ENCODE results near the gene ZNF462.

Gene ZNF462

GRCh38 chr9:106954974-106955850, 92.2 kb downstream of the ZNF462 start:
- Histone ChIP-seq H3K9me3 (ENCODE audit: control insufficient read depth, low read depth, low read length) (no peaks in the 10 kb centered on the region), H3K36me3 (ENCODE audit: control insufficient read depth, low read depth, low read length) (peaks cover 75% of the 10 kb centered on the region), H3K27ac (ENCODE audit: low read length) (no peak overlapping the region), H3K4me3 (ENCODE audit: low read length) (no peak overlapping the region), H3K27me3 (ENCODE audit: control insufficient read depth, insufficient read depth, low read length) (no peaks in the 10 kb centered on the region), H3K9ac (ENCODE audit: low read length) (no peak overlapping the region), H3K4me1 (ENCODE audit: control insufficient read depth, low read depth, low read length) (peaks cover 10% of the 10 kb centered on the region)

- no peaks in the 10 kb centered on the region for H3K27me3 ChIP-seq (ENCODE audit: control insufficient read depth, insufficient read depth, low read length)
- no peak overlapping the region for H3K9ac ChIP-seq (ENCODE audit: low read length)
- H3K36me3 ChIP-seq (ENCODE audit: control insufficient read depth, low read depth, low read length) = peaks cover 74% of the 10 kb centered on the region
- H3K4me3 ChIP-seq (ENCODE audit: low read length) = no peak overlapping the region
- H3K9me3 ChIP-seq (ENCODE audit: control insufficient read depth, low read depth, low read length) = no peaks in the 10 kb centered on the region
- H3K4me1 ChIP-seq (ENCODE audit: control insufficient read depth, low read depth, low read length) = peaks cover 13% of the 10 kb centered on the region
- H3K27ac ChIP-seq (ENCODE audit: low read length) = no peak overlapping the region
These were observed 94.0 kb downstream of the ZNF462 start for GRCh38 chr9:106956971-106957370.

- H3K4me1 ChIP-seq (ENCODE audit: control insufficient read depth, low read depth, low read length) = peaks cover 13% of the 10 kb centered on the region
- H3K4me3 ChIP-seq (ENCODE audit: low read length) = no peak overlapping the region
- no peak overlapping the region for H3K27ac ChIP-seq (ENCODE audit: low read length)
- H3K36me3 ChIP-seq (ENCODE audit: control insufficient read depth, low read depth, low read length) = peaks cover 62% of the 10 kb centered on the region
- H3K9me3 ChIP-seq (ENCODE audit: control insufficient read depth, low read depth, low read length) = no peaks in the 10 kb centered on the region
- H3K27me3 ChIP-seq (ENCODE audit: control insufficient read depth, insufficient read depth, low read length) = no peaks in the 10 kb centered on the region
- no peak overlapping the region for H3K9ac ChIP-seq (ENCODE audit: low read length)
These were observed 96.1 kb downstream of the ZNF462 start for GRCh38 chr9:106958955-106959657.

GRCh38 chr9:106960258-106960657, 97.3 kb downstream of the ZNF462 start:
- H3K9ac ChIP-seq (ENCODE audit: low read length) = no peak overlapping the region
- H3K9me3 ChIP-seq (ENCODE audit: control insufficient read depth, low read depth, low read length) = no peaks in the 10 kb centered on the region
- no peaks in the 10 kb centered on the region for H3K27me3 ChIP-seq (ENCODE audit: control insufficient read depth, insufficient read depth, low read length)
- H3K4me1 ChIP-seq (ENCODE audit: control insufficient read depth, low read depth, low read length) = peaks cover 13% of the 10 kb centered on the region
- H3K27ac ChIP-seq (ENCODE audit: low read length) = no peak overlapping the region
- H3K4me3 ChIP-seq (ENCODE audit: low read length) = no peak overlapping the region
- peaks cover 64% of the 10 kb centered on the region for H3K36me3 ChIP-seq (ENCODE audit: control insufficient read depth, low read depth, low read length)

- H3K4me3 ChIP-seq (ENCODE audit: low read length) = no peak overlapping the region
- no peaks in the 10 kb centered on the region for H3K27me3 ChIP-seq (ENCODE audit: control insufficient read depth, insufficient read depth, low read length)
- peaks cover 15% of the 10 kb centered on the region for H3K4me1 ChIP-seq (ENCODE audit: control insufficient read depth, low read depth, low read length)
- no peak overlapping the region for H3K27ac ChIP-seq (ENCODE audit: low read length)
- no peak overlapping the region for H3K9ac ChIP-seq (ENCODE audit: low read length)
- H3K36me3 ChIP-seq (ENCODE audit: control insufficient read depth, low read depth, low read length) = peaks cover 51% of the 10 kb centered on the region
- no peaks in the 10 kb centered on the region for H3K9me3 ChIP-seq (ENCODE audit: control insufficient read depth, low read depth, low read length)
These were observed 98.7 kb downstream of the ZNF462 start for GRCh38 chr9:106961623-106962022.

- peaks cover 20% of the 10 kb centered on the region for H3K4me1 ChIP-seq (ENCODE audit: control insufficient read depth, low read depth, low read length)
- H3K4me3 ChIP-seq (ENCODE audit: low read length) = no peak overlapping the region
- H3K36me3 ChIP-seq (ENCODE audit: control insufficient read depth, low read depth, low read length) = peaks cover 46% of the 10 kb centered on the region
- no peak overlapping the region for H3K27ac ChIP-seq (ENCODE audit: low read length)
- H3K9me3 ChIP-seq (ENCODE audit: control insufficient read depth, low read depth, low read length) = no peaks in the 10 kb centered on the region
- no peak overlapping the region for H3K9ac ChIP-seq (ENCODE audit: low read length)
- no peaks in the 10 kb centered on the region for H3K27me3 ChIP-seq (ENCODE audit: control insufficient read depth, insufficient read depth, low read length)
These were observed 99.2 kb downstream of the ZNF462 start for GRCh38 chr9:106962122-106962521.

GRCh38 chr9:106962615-106963363, 99.8 kb downstream of the ZNF462 start:
- no peaks in the 10 kb centered on the region for H3K27me3 ChIP-seq (ENCODE audit: control insufficient read depth, insufficient read depth, low read length)
- H3K36me3 ChIP-seq (ENCODE audit: control insufficient read depth, low read depth, low read length) = peaks cover 40% of the 10 kb centered on the region
- H3K9ac ChIP-seq (ENCODE audit: low read length) = no peak overlapping the region
- H3K4me3 ChIP-seq (ENCODE audit: low read length) = no peak overlapping the region
- H3K9me3 ChIP-seq (ENCODE audit: control insufficient read depth, low read depth, low read length) = no peaks in the 10 kb centered on the region
- peaks cover 24% of the 10 kb centered on the region for H3K4me1 ChIP-seq (ENCODE audit: control insufficient read depth, low read depth, low read length)
- H3K27ac ChIP-seq (ENCODE audit: low read length) = no peak overlapping the region

GRCh38 chr9:106963684-106964083, 100.7 kb downstream of the ZNF462 start:
- Histone ChIP-seq H3K36me3 (ENCODE audit: control insufficient read depth, low read depth, low read length) (peaks cover 35% of the 10 kb centered on the region), H3K4me3 (ENCODE audit: low read length) (no peak overlapping the region), H3K27me3 (ENCODE audit: control insufficient read depth, insufficient read depth, low read length) (no peaks in the 10 kb centered on the region), H3K4me1 (ENCODE audit: control insufficient read depth, low read depth, low read length) (peaks cover 24% of the 10 kb centered on the region), H3K9me3 (ENCODE audit: control insufficient read depth, low read depth, low read length) (no peaks in the 10 kb centered on the region), H3K27ac (ENCODE audit: low read length) (no peak overlapping the region), H3K9ac (ENCODE audit: low read length) (no peak overlapping the region)

- peaks cover 36% of the 10 kb centered on the region for H3K36me3 ChIP-seq (ENCODE audit: control insufficient read depth, low read depth, low read length)
- H3K27me3 ChIP-seq (ENCODE audit: control insufficient read depth, insufficient read depth, low read length) = no peaks in the 10 kb centered on the region
- H3K4me1 ChIP-seq (ENCODE audit: control insufficient read depth, low read depth, low read length) = peaks cover 28% of the 10 kb centered on the region
- H3K9ac ChIP-seq (ENCODE audit: low read length) = no peak overlapping the region
- H3K27ac ChIP-seq (ENCODE audit: low read length) = no peak overlapping the region
- no peak overlapping the region for H3K4me3 ChIP-seq (ENCODE audit: low read length)
- no peaks in the 10 kb centered on the region for H3K9me3 ChIP-seq (ENCODE audit: control insufficient read depth, low read depth, low read length)
These were observed 101.4 kb downstream of the ZNF462 start for GRCh38 chr9:106964329-106964728.

GRCh38 chr9:106964822-106965525, 102.0 kb downstream of the ZNF462 start:
- Histone ChIP-seq H3K27ac (ENCODE audit: low read length) (no peak overlapping the region), H3K4me1 (ENCODE audit: control insufficient read depth, low read depth, low read length) (peaks cover 28% of the 10 kb centered on the region), H3K36me3 (ENCODE audit: control insufficient read depth, low read depth, low read length) (peaks cover 33% of the 10 kb centered on the region), H3K9ac (ENCODE audit: low read length) (no peak overlapping the region), H3K4me3 (ENCODE audit: low read length) (no peak overlapping the region), H3K27me3 (ENCODE audit: control insufficient read depth, insufficient read depth, low read length) (no peaks in the 10 kb centered on the region), H3K9me3 (ENCODE audit: control insufficient read depth, low read depth, low read length) (no peaks in the 10 kb centered on the region)

- peaks cover 32% of the 10 kb centered on the region for H3K36me3 ChIP-seq (ENCODE audit: control insufficient read depth, low read depth, low read length)
These were observed 103.5 kb downstream of the ZNF462 start for GRCh38 chr9:106966481-106966880.

More at GRCh38 chr9:106966481-106966880, 103.5 kb downstream of the ZNF462 start:
- Histone ChIP-seq H3K9ac (ENCODE audit: low read length) (no peak overlapping the region), H3K27ac (ENCODE audit: low read length) (no peak overlapping the region), H3K4me1 (ENCODE audit: control insufficient read depth, low read depth, low read length) (peaks cover 37% of the 10 kb centered on the region), H3K9me3 (ENCODE audit: control insufficient read depth, low read depth, low read length) (no peaks in the 10 kb centered on the region), H3K4me3 (ENCODE audit: low read length) (no peak overlapping the region), H3K27me3 (ENCODE audit: control insufficient read depth, insufficient read depth, low read length) (no peaks in the 10 kb centered on the region)
